Common myeloid progenitor, CD34-positive (primary cell): Measurements from ENCODE around the gene ARHGEF39.

Experiments used
- CTCF ChIA-PET: fragments of 350-600 bp; sonication (Branson Sonifier 250); formaldehyde crosslinking; loops from one replicate; lab custom pipeline; 2021; ENCODE audit warnings: antibody characterized with exemption; lab: Charles Lee
- POLR2A ChIA-PET: fragments of 350-600 bp; sonication (Branson Sonifier 250); formaldehyde crosslinking; loops from one replicate; lab custom pipeline; 2021; ENCODE audit warnings: antibody characterized with exemption; lab: Charles Lee
- DNase-seq, 3 donors: peaks; one replicate each; pipeline versions ENCODE4 v3.0.0 to v3.0.0-alpha.2; 2013
- H3K27ac ChIP-seq, 2 experiments: 1 replicate in 1 of 2; 2 replicates in 1 of 2; pipeline ENCODE4 v1.7.0; 2013; ENCODE audit warnings: inconsistent platforms in 2 of 2, low read length in 2 of 2, mild to moderate bottlenecking in 2 of 2, low read depth in 1 of 2, moderate library complexity in 1 of 2; ENCODE audit not compliant: severe bottlenecking in 2 of 2, insufficient read depth in 1 of 2, poor library complexity in 1 of 2
- H3K27me3 ChIP-seq, 5 experiments: replicated peaks in 2 of 5; 1 replicate in 3 of 5; 2 replicates in 2 of 5; pipeline versions ENCODE4 v1.6.1 to v1.7.0; 2013; ENCODE audit warnings: low read length in 4 of 5, mild to moderate bottlenecking in 2 of 5, moderate library complexity in 2 of 5, inconsistent platforms in 1 of 5; ENCODE audit not compliant: insufficient read depth in 5 of 5, control insufficient read depth in 4 of 5
- H3K36me3 ChIP-seq, 4 experiments: 1 replicate in 2 of 4; 2 replicates in 2 of 4; pipeline versions ENCODE4 v1.6.1 to v1.7.0; 2013; ENCODE audit warnings: low read length in 3 of 4, control low read depth in 1 of 4, mild to moderate bottlenecking in 1 of 4; ENCODE audit not compliant: control insufficient read depth in 4 of 4, insufficient read depth in 4 of 4
- H3K4me1 ChIP-seq, 4 experiments: 1 replicate in 3 of 4; 2 replicates in 1 of 4; pipeline versions ENCODE4 v1.6.1 to v1.7.1; 2013; ENCODE audit warnings: low read length in 3 of 4, mild to moderate bottlenecking in 3 of 4, control low read depth in 1 of 4, inconsistent platforms in 1 of 4, moderate library complexity in 1 of 4; ENCODE audit not compliant: control insufficient read depth in 4 of 4, insufficient read depth in 4 of 4; ENCODE audit errors: control extremely low read depth in 1 of 4
- H3K4me3 ChIP-seq, 7 experiments: 1 replicate in 4 of 7; 2 replicates in 3 of 7; pipeline versions ENCODE4 v1.5.1 to v1.7.0; 2013; ENCODE audit warnings: mild to moderate bottlenecking in 7 of 7, low read length in 6 of 7, moderate library complexity in 6 of 7, inconsistent platforms in 2 of 7, low read depth in 2 of 7, control low read depth in 1 of 7; ENCODE audit not compliant: insufficient read depth in 4 of 7, control insufficient read depth in 1 of 7; ENCODE audit errors: extremely low read depth in 1 of 7
- H3K9me3 ChIP-seq, 5 experiments: 1 replicate in 4 of 5; 2 replicates in 1 of 5; pipeline versions ENCODE4 v1.6.1 to v1.7.1; 2013; ENCODE audit warnings: low read length in 4 of 5, mild to moderate bottlenecking in 2 of 5, inconsistent platforms in 1 of 5, low read depth in 1 of 5, moderate library complexity in 1 of 5; ENCODE audit not compliant: control insufficient read depth in 4 of 5, insufficient read depth in 2 of 5; ENCODE audit errors: control extremely low read depth in 1 of 5
- WGBS: methylation state at CpG from one replicate; pipeline ENCODE4 v1.1.5; 2013; ENCODE audit not compliant: insufficient coverage; 5-methylcytosine and 5-hydroxymethylcytosine counted together

The ARHGEF39 gene

GRCh38 chr9:35688558-35689541 lies 23.9 kb upstream of the ARHGEF39 start:
- H3K27me3 ChIP-seq = no peaks in the 10 kb centered on the region
- no peaks in the 10 kb centered on the region for H3K9me3 ChIP-seq
- WGBS = 96% methylated on average over 10 of the region's 12 CpGs
- H3K27ac ChIP-seq = no peak overlapping the region
- ChIA-PET POLR2A (no interaction called here), CTCF (interaction anchor here (1.2 to 2.1 kb wide), 8 partner anchors 8 to 40 kb away, joined by 3 to 16 read pairs (median 4); partner anchors contain the start of genes CCDC107 and RMRP)
- DNase-seq = peak in 2 of 3 donors; percentile 35 to 55
- peaks cover 0 to 19% (median 18%) of the 10 kb centered on the region in 4 experiments for H3K4me1 ChIP-seq
- H3K4me3 ChIP-seq = peak overlapping the region in 1 of 7 experiments; percentile 74
- H3K36me3 ChIP-seq = peaks cover 0 to 18% (median 3%) of the 10 kb centered on the region in 4 experiments

DNA sequence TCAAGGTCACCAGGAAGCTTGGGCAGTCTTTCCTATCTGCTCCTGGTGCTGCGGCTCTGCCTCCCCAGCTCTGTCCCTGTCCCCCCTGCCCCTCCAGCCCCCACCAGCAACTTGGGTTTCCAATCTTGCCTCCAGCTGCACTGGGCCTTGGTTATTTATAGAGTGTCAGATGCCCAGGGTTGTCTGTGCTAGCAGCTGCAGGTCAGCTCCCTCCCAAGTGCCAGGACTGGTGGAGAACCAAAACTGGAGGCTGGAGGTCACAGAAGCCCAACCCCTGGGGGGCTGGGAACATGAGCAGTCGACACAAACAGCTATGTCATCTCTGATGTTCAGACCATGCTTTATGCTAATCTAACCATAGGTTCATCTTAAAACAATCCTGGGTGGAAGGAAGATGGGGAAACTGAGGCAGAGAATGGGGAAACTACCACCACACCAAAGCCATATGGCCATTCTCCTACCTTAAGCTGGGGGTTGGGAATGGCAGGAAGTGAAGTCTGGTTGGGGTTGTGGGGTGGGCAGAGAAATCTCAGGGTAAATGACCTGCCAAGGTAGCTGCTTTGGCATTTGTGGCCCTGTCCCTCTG lies 23.1 kb upstream of the ARHGEF39 start:
- Histone ChIP-seq H3K4me3 (no peak overlapping the region), H3K27me3 (no peaks in the 10 kb centered on the region), H3K36me3 (peaks cover 0 to 25% (median 4%) of the 10 kb centered on the region in 4 experiments), H3K27ac (no peak overlapping the region), H3K9me3 (no peaks in the 10 kb centered on the region), H3K4me1 (peaks cover 0 to 19% (median 18%) of the 10 kb centered on the region in 4 experiments)
- ChIA-PET CTCF (interaction anchor here (1.2 to 2.1 kb wide), 9 partner anchors 9 to 41 kb away, joined by 3 to 16 read pairs (median 3); partner anchors contain the start of genes CCDC107 and RMRP), POLR2A (no interaction called here)
- DNase-seq = no peak
- WGBS = 86% methylated on average over 1 of the region's 2 CpGs

DNA sequence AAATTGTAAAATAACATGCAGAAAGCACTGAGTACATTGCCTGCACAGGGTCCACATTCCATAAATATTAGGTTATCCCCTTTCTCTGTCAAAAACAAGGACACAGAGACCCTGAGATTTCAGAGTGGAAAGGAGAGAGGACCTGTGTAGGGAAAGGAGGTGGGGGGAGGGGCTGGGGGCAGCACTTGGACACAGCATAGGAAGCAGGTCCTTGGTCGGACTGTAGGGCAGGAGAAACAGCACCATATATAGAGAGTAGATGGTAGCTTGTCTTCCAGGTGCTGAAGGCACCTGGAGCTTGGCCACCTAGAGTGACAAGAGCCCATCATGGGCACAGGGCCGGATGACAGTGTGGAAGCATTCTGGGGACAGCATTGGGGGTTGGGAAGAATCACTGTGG lies 22.3 kb upstream of the ARHGEF39 start:
- DNase-seq = no peak
- POLR2A ChIA-PET = no interaction called here
- H3K27me3 ChIP-seq = no peaks in the 10 kb centered on the region
- peaks cover 0 to 19% (median 18%) of the 10 kb centered on the region in 4 experiments for H3K4me1 ChIP-seq
- no peak overlapping the region for H3K27ac ChIP-seq
- peaks cover 0 to 33% (median 4%) of the 10 kb centered on the region in 4 experiments for H3K36me3 ChIP-seq
- WGBS = 93% methylated on average over 2 of the region's 2 CpGs
- H3K4me3 ChIP-seq = no peak overlapping the region
- H3K9me3 ChIP-seq = no peaks in the 10 kb centered on the region
- CTCF ChIA-PET = interaction anchor here (1.2 to 2.1 kb wide), 5 partner anchors 10 to 42 kb away, joined by 3 to 16 read pairs (median 3); partner anchors contain the start of genes CCDC107 and RMRP

GRCh38 chr9:35686222-35687203 lies 21.5 kb upstream of the ARHGEF39 start:
- no peaks in the 10 kb centered on the region for H3K27me3 ChIP-seq
- H3K4me1 ChIP-seq = peaks cover 0 to 18% (median 18%) of the 10 kb centered on the region in 4 experiments
- DNase-seq = no peak
- H3K36me3 ChIP-seq = peaks cover 0 to 34% (median 6%) of the 10 kb centered on the region in 4 experiments
- WGBS = 95% methylated on average over 7 of the region's 11 CpGs
- no peaks in the 10 kb centered on the region for H3K9me3 ChIP-seq
- ChIA-PET CTCF (interaction anchor here (1.1 to 4.8 kb wide), 4 partner anchors 10 to 25 kb away, joined by 3 to 37 read pairs (median 5); no protein-coding TSS in a partner anchor), POLR2A (no interaction called here)
- H3K4me3 ChIP-seq = no peak overlapping the region
- H3K27ac ChIP-seq = no peak overlapping the region

- CTCF ChIA-PET = interaction anchor here (1.1 to 4.8 kb wide), 4 partner anchors 10 to 614 kb away, joined by 3 to 37 read pairs (median 3); no protein-coding TSS in a partner anchor
These were observed 20.5 kb upstream of the ARHGEF39 start for GRCh38 chr9:35685506-35685905.

GRCh38 chr9:35684921-35685320 lies 19.9 kb upstream of the ARHGEF39 start:
- peaks cover 0 to 34% (median 6%) of the 10 kb centered on the region in 4 experiments for H3K36me3 ChIP-seq
- no peak overlapping the region for H3K4me3 ChIP-seq
- H3K9me3 ChIP-seq = no peaks in the 10 kb centered on the region
- peaks cover 0 to 10% (median 6%) of the 10 kb centered on the region in 4 experiments for H3K4me1 ChIP-seq
- no peak for DNase-seq
- no peak overlapping the region for H3K27ac ChIP-seq
- no peaks in the 10 kb centered on the region for H3K27me3 ChIP-seq
- ChIA-PET CTCF (interaction anchor here (1.1 to 4.8 kb wide), 3 partner anchors 12 to 614 kb away, joined by 3 to 37 read pairs (median 3); no protein-coding TSS in a partner anchor), POLR2A (no interaction called here)
- 99% methylated on average over 10 of the region's 10 CpGs for WGBS

More at GRCh38 chr9:35685506-35685905, 20.5 kb upstream of the ARHGEF39 start:
- peaks cover 0 to 34% (median 6%) of the 10 kb centered on the region in 4 experiments for H3K36me3 ChIP-seq
- H3K27ac ChIP-seq = no peak overlapping the region
- H3K27me3 ChIP-seq = no peaks in the 10 kb centered on the region
- H3K9me3 ChIP-seq = no peaks in the 10 kb centered on the region
- H3K4me1 ChIP-seq = peaks cover 0 to 14% (median 11%) of the 10 kb centered on the region in 4 experiments
- no peak for DNase-seq
- H3K4me3 ChIP-seq = no peak overlapping the region
- 98% methylated on average over 9 of the region's 13 CpGs for WGBS
- POLR2A ChIA-PET = no interaction called here
